ENCODE measurements around the gene MALSU1. TPM values are rescaled to one million over a fixed set of nuclear protein-coding genes. Genes with fewer than 3 reads are reported as not detected.

The MALSU1 gene
- polyA plus RNA-seq, 2 of the 4 experiments (the other 2 are of a cell fraction) = 91.9 to 122 TPM

DNA sequence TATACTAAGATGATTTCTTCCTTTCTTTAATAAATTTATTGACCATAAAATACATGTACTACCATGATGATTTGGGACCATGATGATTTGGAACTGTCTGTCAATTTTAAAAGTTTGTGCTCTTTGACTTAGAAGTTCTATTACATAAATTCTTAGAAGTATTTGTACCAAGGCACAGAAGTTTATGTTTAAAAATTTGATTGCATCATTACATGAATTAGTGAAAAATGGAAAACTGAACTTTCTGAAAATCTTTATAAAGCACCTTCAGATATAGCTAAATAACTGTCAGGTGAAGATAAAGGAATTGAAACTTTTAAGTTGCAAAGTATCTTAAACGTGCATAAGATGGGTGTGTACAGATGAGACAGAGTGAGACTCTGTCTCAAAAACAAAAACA, 32.0 kb downstream of the MALSU1 start:
- ChIA-PET CTCF (interaction anchor here (0.6 to 4.0 kb wide), 3 partner anchors 27 to 99 kb away, joined by 3 to 21 read pairs (median 3); no protein-coding TSS in a partner anchor), POLR2A (no interaction called here)
- H3K27ac ChIP-seq = no peak overlapping the region
- H3K9me3 ChIP-seq = no peaks in the 10 kb centered on the region
- TF ChIP-seq MAZ (IDR thresholded peaks at IDR 0.05; ENCODE audit: borderline replicate concordance, low read depth, low read length) = no peak
- no peak for TF ChIP-seq POLR2AphosphoS2 (conservative IDR thresholded peaks at IDR 0.05; ENCODE audit: low read length)
- TF ChIP-seq ESRRA (IDR thresholded peaks at IDR 0.05; ENCODE audit: borderline replicate concordance, low read length) = no peak
- peaks cover 39% of the 10 kb centered on the region for H3K4me1 ChIP-seq
- 79% methylated on average over 1 of the region's 1 CpG for WGBS (ENCODE audit: missing lambda C conversion rate)
- no peak overlapping the region for H3K4me2 ChIP-seq
- FAIRE-seq (no peak), ATAC-seq (no peak), DNase-seq (ENCODE audit: low read depth in 1 of 2, low spot score in 1 of 2) (no peak)
- H3K4me3 ChIP-seq = no peak overlapping the region

DNA sequence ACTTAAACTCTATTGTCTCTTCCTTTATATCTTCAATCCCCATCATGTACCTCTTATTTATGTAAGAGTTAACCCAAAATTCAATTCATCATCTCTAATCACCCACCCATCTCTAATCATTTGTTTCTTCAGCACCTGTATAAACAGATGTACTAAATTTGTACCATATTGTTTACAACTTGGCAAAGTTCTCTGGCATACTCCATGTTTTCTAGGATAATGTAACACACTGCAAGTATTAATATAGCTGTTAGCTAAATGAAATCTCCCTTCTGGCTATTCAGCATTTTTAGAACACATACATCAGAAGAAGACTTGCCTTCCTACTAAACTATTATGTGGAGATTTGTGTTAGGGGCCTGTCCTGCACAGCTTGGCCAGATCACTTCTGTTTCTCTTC, 33.1 kb downstream of the MALSU1 start:
- peaks cover 39% of the 10 kb centered on the region for H3K4me1 ChIP-seq
- TF ChIP-seq MAFK (IDR thresholded peaks at IDR 0.05; ENCODE audit: partially characterized antibody) = peak; percentile 53
- no peak for TF ChIP-seq SMC3 (IDR thresholded peaks at IDR 0.05)
- H3K4me3 ChIP-seq = peak overlapping the region; percentile 2; the same call in 1 of the 3 replicates
- CTCF ChIA-PET = interaction anchor here (1.7 to 4.0 kb wide), 4 partner anchors 21 to 59 kb away, joined by 3 to 21 read pairs (median 12); no protein-coding TSS in a partner anchor
- POLR2A ChIA-PET = interaction anchor here (2.8 kb wide), 1 partner anchor 33 kb away, joined by 18 read pairs; the partner anchor contains the start of gene MALSU1
- peak overlapping the region; percentile 54 to 65 for H3K27ac ChIP-seq
- no peak for ATAC-seq
- peak overlapping the region; percentile 88 for H3K4me2 ChIP-seq
- DNase-seq (ENCODE audit: low read depth in 1 of 2, low spot score in 1 of 2) = no peak
- FAIRE-seq = no peak
- H3K9me3 ChIP-seq = peaks cover 8% of the 10 kb centered on the region

DNA sequence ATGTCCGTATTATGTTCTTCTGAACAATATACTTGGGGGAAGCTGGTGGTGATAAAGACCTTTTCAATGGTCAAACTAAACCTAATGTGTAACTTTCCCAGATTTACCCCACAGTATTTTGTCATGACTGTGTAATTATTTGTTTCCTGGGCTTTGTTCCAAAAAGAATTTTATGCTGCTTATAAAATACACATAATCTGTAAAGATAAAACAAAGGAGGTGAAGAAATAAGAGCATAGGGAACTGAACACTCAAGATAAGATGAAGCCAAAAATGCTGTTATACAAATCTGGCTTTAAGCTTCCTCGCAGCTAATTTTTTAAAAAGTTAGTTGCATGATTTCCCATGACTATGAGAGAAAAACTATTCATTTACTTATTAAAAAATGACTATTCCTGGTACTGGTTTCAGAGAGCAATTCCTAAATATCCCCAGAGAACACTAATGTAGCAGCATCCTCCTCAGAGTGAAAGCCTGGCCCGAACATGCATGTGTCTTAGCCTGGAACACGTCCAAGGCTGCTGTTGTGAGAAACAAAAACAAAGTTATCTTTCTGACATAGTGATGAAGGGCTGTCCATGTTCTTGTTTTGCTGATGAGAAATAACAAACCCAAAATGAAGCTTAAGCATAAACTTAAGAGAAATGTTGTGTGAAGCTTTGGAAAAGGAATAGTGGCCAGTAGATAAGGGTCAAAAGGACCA, 33.9 kb downstream of the MALSU1 start:
- FAIRE-seq (no peak), ATAC-seq (peak; percentile 17 to 20; a peak in 3 of 6 replicates), DNase-seq (ENCODE audit: low read depth in 1 of 2, low spot score in 1 of 2) (peak in 1 of 2 experiments; percentile 65)
- CTCF ChIA-PET = interaction anchor here (0.6 to 4.0 kb wide), 10 partner anchors 17 to 187 kb away, joined by 3 to 21 read pairs (median 3); no protein-coding TSS in a partner anchor
- TF ChIP-seq, protein P1, sequence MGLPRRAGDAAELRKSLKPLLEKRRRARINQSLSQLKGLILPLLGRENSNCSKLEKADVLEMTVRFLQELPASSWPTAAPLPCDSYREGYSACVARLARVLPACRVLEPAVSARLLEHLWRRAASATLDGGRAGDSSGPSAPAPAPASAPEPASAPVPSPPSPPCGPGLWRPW (IDR thresholded peaks at IDR 0.05) = no peak; the same call in 1 of the 2 replicates
- TF ChIP-seq GATA3 (IDR thresholded peaks at IDR 0.05; ENCODE audit: borderline replicate concordance) (peak; percentile 83), EP300 (IDR thresholded peaks at IDR 0.05) (peak in 1 of 2 experiments; percentile 35; a peak in 2 of 5 replicates), CEBPB (IDR thresholded peaks at IDR 0.05) (peak; percentile 55 to 76; a peak in 3 of 4 replicates), MAFK (IDR thresholded peaks at IDR 0.05; ENCODE audit: partially characterized antibody) (peak; percentile 9), JUNB (IDR thresholded peaks at IDR 0.05) (peak; percentile 64), FOSL2 (IDR thresholded peaks at IDR 0.05) (no peak), FOSL2 (CRISPR knock-in tag; IDR thresholded peaks at IDR 0.05) (peak; percentile 65)
- TF ChIP-seq, protein P2, sequence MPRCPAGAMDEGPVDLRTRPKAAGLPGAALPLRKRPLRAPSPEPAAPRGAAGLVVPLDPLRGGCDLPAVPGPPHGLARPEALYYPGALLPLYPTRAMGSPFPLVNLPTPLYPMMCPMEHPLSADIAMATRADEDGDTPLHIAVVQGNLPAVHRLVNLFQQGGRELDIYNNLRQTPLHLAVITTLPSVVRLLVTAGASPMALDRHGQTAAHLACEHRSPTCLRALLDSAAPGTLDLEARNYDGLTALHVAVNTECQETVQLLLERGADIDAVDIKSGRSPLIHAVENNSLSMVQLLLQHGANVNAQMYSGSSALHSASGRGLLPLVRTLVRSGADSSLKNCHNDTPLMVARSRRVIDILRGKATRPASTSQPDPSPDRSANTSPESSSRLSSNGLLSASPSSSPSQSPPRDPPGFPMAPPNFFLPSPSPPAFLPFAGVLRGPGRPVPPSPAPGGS (IDR thresholded peaks at IDR 0.05) = peak; percentile 71; the same call in 2 of the 3 replicates
- TF ChIP-seq, protein P3, sequence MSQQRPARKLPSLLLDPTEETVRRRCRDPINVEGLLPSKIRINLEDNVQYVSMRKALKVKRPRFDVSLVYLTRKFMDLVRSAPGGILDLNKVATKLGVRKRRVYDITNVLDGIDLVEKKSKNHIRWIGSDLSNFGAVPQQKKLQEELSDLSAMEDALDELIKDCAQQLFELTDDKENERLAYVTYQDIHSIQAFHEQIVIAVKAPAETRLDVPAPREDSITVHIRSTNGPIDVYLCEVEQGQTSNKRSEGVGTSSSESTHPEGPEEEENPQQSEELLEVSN (IDR thresholded peaks at IDR 0.05; ENCODE audit: borderline replicate concordance, low read depth) = no peak
- WGBS (ENCODE audit: missing lambda C conversion rate) = 13% methylated on average over 4 of the region's 4 CpGs
- peak overlapping the region; percentile 23; the same call in 1 of the 3 replicates for H3K4me3 ChIP-seq
- peaks cover 39% of the 10 kb centered on the region for H3K4me1 ChIP-seq
- H3K4me2 ChIP-seq = peak overlapping the region; percentile 88
- H3K27ac ChIP-seq = peak overlapping the region; percentile 75 to 91
- POLR2A ChIA-PET = interaction anchor here (0.7 to 2.8 kb wide), 2 partner anchors 34 to 60 kb away, joined by 3 to 18 read pairs; partner anchors contain the start of gene MALSU1
- H3K9me3 ChIP-seq = peaks cover 17% of the 10 kb centered on the region

DNA sequence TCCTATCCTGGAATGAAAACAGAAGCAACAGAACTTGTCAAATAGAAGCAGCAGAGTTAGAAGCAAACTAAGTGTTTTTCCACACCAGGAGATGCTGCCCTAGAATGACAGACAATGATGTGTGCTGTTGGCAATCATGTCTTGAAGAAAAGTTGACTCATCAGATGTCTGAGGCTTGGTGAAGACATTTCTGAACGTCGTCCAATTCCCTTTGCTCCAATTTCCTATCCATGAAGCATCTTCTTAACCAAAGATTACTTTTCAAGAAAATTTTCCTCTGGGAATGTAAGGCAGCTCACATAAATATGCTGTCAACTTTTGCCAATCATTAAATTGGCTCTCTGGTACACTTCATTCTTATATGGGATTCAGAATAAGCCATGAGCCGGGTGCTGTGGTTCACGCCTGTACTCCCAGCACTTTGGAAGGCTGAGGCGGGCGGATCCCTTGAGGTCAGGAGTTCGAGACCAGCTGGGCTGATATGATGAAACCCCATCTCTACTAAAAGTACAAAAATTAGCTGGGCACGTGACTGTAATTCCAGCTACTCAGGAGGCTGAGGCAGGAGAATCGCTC, 34.6 kb downstream of the MALSU1 start:
- TF ChIP-seq MAFK (IDR thresholded peaks at IDR 0.05; ENCODE audit: partially characterized antibody) (peak; percentile 84), BHLHE40 (IDR thresholded peaks at IDR 0.05; ENCODE audit: low read depth, low read length) (0 out of 2 replicates have a peak, but pooled peaks have one; percentile 13), FOSL2 (IDR thresholded peaks at IDR 0.05) (peak; percentile 86), FOSL2 (CRISPR knock-in tag; IDR thresholded peaks at IDR 0.05) (peak; percentile 89), JUNB (IDR thresholded peaks at IDR 0.05) (peak; percentile 82), CEBPB (IDR thresholded peaks at IDR 0.05) (peak; percentile 46 to 79; a peak in 3 of 4 replicates), ZNF302 (CRISPR knock-in tag; IDR thresholded peaks at IDR 0.05) (no peak), KDM5A (IDR thresholded peaks at IDR 0.05) (no peak), EP300 (IDR thresholded peaks at IDR 0.05) (peak; percentile 21 to 56; a peak in 3 of 5 replicates), GATA3 (IDR thresholded peaks at IDR 0.05; ENCODE audit: borderline replicate concordance) (peak; percentile 82), CBX8 (IDR thresholded peaks at IDR 0.05) (no peak)
- TF ChIP-seq, protein P4, sequence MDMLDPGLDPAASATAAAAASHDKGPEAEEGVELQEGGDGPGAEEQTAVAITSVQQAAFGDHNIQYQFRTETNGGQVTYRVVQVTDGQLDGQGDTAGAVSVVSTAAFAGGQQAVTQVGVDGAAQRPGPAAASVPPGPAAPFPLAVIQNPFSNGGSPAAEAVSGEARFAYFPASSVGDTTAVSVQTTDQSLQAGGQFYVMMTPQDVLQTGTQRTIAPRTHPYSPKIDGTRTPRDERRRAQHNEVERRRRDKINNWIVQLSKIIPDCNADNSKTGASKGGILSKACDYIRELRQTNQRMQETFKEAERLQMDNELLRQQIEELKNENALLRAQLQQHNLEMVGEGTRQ (IDR thresholded peaks at IDR 0.05) = peak; percentile 51; the same call in 1 of the 2 replicates
- TF ChIP-seq, protein P5, sequence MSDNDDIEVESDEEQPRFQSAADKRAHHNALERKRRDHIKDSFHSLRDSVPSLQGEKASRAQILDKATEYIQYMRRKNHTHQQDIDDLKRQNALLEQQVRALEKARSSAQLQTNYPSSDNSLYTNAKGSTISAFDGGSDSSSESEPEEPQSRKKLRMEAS (IDR thresholded peaks at IDR 0.05) = peak; percentile 57

More for the DNA sequence above, 34.6 kb downstream of the MALSU1 start:
- CTCF ChIA-PET = interaction anchor here (0.6 to 4.0 kb wide), 12 partner anchors 13 to 187 kb away, joined by 3 to 21 read pairs (median 3); no protein-coding TSS in a partner anchor
- FAIRE-seq (peak; percentile 78), DNase-seq (ENCODE audit: low read depth in 1 of 2, low spot score in 1 of 2) (peak; percentile 62 to 88), ATAC-seq (peak; percentile 78 to 81)
- POLR2A ChIA-PET = interaction anchor here (0.7 to 2.8 kb wide), 2 partner anchors 34 to 61 kb away, joined by 3 to 18 read pairs; partner anchors contain the start of gene MALSU1
- Histone ChIP-seq H3K27ac (peak overlapping the region; percentile 75 to 91), H3K4me1 (peaks cover 39% of the 10 kb centered on the region), H3K4me2 (peak overlapping the region; percentile 88), H3K4me3 (peak overlapping the region; percentile 26; the same call in 2 of the 3 replicates), H3K9me3 (peaks cover 21% of the 10 kb centered on the region)
- WGBS (ENCODE audit: missing lambda C conversion rate) = 10% methylated on average over 9 of the region's 9 CpGs
